GM21381 (cell line): ENCODE results near the gene FSIP1.

ENCODE experiments used
- ATAC-seq: cut with Tn5 transposase; IDR thresholded peaks from one replicate; pipeline ENCODE4 v1.9.1; 2021; ENCODE audit warnings: mild to moderate bottlenecking, moderate library complexity; ENCODE audit not compliant: unreplicated experiment

Gene FSIP1

DNA sequence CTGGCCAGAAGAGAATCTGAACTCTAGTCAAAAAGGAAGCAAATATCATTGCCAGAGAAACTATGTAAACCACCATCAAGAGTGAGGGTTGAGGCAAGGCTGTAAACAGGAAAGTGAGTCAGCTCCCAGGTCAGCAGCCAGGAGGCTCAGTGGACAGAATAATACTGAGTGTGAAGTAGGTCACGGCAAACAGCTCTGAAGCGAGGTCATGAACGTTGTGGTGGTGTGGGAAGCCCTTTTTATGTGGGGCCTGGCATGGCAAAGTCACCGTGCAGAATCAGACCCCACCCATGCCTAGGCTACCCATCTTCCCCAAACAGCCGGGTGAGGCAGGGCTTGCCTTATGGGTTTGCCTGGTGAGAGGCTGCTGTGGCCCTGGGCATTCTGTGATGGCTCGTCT lies 157.8 kb downstream of the FSIP1 start:
- ATAC-seq = peak; percentile 53

DNA sequence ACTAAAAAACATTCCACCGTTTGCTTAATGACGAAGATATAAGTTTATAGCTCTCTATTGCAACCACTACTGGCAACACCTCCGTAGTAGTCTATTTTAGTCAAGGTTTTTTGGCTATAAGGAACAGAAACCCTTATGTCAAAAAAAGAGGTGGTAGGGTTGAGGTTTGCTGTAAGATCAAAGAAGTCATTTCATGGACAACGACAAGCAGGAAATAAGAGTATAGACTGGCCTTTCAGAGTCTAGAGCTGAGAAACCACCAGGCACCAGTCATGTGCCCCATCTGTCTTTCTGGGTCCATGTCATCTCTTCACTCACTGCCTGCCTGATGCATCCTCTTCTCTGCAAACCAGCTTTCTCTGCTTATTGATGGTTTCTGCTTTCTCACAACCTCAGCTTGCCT lies 159.1 kb downstream of the FSIP1 start:
- peak; percentile 91 for ATAC-seq

DNA sequence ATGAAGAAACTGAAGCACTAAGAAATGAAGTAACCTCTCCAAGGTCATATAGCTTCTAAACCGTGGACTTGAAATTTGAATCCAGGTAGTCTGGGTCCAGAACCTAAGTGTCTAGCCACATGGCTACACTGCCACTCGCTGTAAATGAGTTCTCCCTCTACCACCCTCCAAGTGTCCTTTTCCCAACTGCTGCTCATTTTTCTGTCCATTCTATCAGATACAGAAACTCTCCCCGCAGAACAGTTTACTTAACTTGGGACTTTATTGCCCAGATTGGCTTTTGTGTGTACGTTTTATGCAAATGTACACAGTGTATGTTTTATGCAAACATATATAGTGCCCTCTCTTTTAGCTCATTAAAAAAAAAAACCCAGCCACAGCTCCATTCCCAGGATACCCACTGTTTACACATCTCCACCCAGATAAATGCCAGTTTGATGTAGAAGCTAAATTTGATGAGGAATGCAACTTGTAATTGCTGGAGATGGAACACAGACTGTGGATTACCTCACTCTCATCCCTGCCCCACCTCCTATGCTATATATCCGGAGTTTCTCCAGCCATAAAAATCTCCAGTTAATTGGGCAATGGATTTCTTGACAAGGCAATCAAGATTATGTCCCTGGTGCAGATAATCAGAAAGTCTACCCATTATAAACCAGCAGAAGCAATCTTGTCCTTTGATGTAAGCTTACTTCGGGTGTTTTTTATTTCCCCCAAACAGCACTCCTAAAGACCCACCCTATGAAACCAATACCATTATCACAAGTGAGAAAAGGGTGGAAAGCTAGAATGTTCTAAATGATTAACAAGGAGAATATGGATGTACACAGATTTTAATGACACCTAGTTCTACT lies 159.8 kb downstream of the FSIP1 start:
- no peak for ATAC-seq

- ATAC-seq = no peak
Observed at GRCh38 chr15:39621976-39622375, 160.7 kb downstream of the FSIP1 start.

DNA sequence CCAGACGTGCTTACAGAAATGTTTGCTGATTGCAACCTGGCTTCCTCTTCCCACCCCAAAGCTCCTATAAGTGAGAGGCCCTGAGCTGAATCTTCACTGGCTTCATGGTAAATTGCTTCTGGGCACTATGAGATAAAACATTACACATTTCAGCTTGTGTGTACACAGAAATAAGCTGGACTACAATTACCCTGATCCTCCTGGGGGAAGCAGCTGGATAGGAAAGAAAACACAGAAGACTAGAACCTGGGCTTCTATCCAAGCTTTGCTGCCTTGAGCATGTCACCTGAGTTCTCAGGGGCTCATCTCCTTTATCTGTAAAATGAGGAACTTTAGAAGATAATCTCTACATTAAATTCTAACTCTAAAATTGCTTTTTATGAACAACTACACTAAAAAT lies 161.4 kb downstream of the FSIP1 start:
- ATAC-seq = no peak

- no peak for ATAC-seq
Observed at GRCh38 chr15:39618063-39618823, 164.4 kb downstream of the FSIP1 start.

- ATAC-seq = no peak
Observed at GRCh38 chr15:39616731-39617455, 165.7 kb downstream of the FSIP1 start.

GRCh38 chr15:39613861-39614260 lies 168.8 kb downstream of the FSIP1 start:
- no peak for ATAC-seq

- ATAC-seq = no peak
Observed at GRCh38 chr15:39613271-39613670, 169.4 kb downstream of the FSIP1 start.

- no peak for ATAC-seq
Observed at GRCh38 chr15:39610665-39611064, 172.0 kb downstream of the FSIP1 start.

DNA sequence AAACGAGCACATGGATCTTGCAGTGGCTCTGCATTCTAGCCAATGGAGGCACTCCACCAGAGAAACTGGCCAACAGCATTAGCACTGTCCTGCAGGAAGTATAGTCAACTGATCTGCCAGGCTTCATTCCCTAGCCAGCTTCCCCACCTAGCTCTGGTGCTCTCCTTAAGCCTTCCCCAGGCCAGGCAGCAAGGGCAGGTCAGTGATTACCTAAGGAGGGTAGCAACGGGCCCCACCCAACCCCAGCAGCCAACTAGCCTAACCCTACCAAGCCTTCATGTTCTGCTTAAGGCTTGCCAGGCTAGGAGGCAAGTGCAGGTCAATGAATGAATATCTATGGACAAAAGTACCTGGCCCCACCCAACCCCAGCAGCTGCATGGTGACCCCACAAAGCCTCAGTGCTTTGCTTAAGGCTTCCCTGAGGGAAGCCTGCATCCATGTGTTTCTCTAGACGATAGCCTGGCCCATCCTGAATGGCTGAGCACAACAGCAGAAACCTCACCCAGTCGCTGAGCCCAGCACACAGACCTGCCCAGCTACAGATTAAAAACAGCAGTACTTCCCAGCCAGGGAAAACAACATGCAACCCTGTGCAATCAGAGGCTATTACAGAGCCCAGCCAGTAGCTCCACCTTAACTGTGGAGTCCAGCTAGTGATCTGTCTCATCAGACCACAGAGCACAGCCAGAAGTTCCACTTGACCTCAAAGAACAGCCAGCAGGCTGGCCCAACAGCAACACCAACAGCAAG lies 173.3 kb downstream of the FSIP1 start:
- ATAC-seq = no peak

- no peak for ATAC-seq
Observed at GRCh38 chr15:39608185-39609139, 174.2 kb downstream of the FSIP1 start.

GRCh38 chr15:39605146-39605545 lies 177.5 kb downstream of the FSIP1 start:
- ATAC-seq = no peak

- ATAC-seq = no peak
Observed at GRCh38 chr15:39602143-39602542, 180.5 kb downstream of the FSIP1 start.

GRCh38 chr15:39599871-39600270 lies 182.8 kb downstream of the FSIP1 start:
- no peak for ATAC-seq

DNA sequence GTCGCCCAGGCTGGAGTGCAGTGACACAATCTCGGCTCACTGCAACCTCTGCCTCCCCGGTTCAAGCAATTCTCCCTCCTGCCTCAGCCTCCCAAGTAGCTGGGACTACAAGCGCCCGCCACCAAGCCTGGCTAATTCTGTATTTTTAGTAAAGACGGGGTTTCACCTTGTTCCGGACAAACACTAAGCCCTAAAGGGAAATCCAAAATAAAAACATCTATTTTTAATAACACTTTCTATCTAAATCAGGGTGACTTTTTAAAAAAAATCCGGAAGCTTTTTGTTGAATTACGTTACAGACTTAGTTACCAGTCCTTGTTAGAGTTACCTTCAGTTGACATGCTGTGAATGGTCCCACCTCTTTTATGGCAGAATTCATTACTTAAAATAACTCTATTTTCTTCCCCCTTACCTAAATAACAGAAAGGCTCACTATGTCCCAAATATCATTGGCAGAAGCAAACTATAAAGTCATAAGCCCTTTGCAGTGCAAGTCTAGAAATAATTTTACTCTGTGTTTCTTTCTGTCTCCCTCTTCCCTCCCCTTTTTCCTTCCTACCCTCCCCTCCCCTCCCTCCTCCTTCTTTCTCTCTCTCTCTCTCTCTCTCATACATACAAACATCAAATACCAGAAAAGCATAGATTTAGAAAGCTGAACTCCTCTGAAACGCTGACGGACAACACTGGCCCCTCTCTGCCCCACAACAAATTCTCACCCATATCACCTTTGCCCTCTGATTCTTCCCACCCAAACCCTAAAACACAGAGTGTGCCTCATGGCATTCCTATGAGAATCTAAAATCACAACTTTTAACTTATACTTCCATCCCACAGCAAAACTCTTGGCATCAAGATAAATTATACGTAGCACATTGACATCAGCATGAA lies 183.4 kb downstream of the FSIP1 start:
- ATAC-seq = no peak

- no peak for ATAC-seq
Observed at GRCh38 chr15:39598186-39598850, 184.3 kb downstream of the FSIP1 start.

GRCh38 chr15:39597751-39598185 lies 184.9 kb downstream of the FSIP1 start:
- no peak for ATAC-seq
